NCI-H345 treated with DMSO at 0.1 percent for 48 hours (cell line): ENCODE measurements around the gene RUSC1.
A peak's percentile ranks its signal among the peaks of the same experiment; 100 is the strongest.

Experiments used
- DNase-seq: peaks from one replicate; lab custom pipeline; 2025; ENCODE audit not compliant: unreplicated experiment; lab: John Stamatoyannopoulos, UW

RUSC1 gene

GRCh38 chr1:155294520-155295182 is 26.0 kb upstream of the RUSC1 start:
- no peak for DNase-seq

GRCh38 chr1:155295183-155295941 is 25.3 kb upstream of the RUSC1 start:
- DNase-seq, result no peak

- DNase-seq, result no peak
Observed at GRCh38 chr1:155295942-155296267, 24.8 kb upstream of the RUSC1 start.

GRCh38 chr1:155296661-155297060 is 24.0 kb upstream of the RUSC1 start:
- DNase-seq, result no peak

GRCh38 chr1:155297384-155297783 is 23.3 kb upstream of the RUSC1 start:
- no peak for DNase-seq

- no peak for DNase-seq
Observed at GRCh38 chr1:155300024-155300423, 20.7 kb upstream of the RUSC1 start.

- DNase-seq, result no peak
Observed at GRCh38 chr1:155300553-155301329, 20.0 kb upstream of the RUSC1 start.

GRCh38 chr1:155301342-155301841 is 19.3 kb upstream of the RUSC1 start, which contains the start of gene PKLR:
Gene PKLR, minus strand, starts transcription at chr1:155301438. Its CDS starts 43 bp downstream, at chr1:155301395.
- no peak for DNase-seq

GRCh38 chr1:155304558-155305063 is 16.1 kb upstream of the RUSC1 start:
- no peak for DNase-seq

GRCh38 chr1:155305881-155306391 is 14.8 kb upstream of the RUSC1 start:
- no peak for DNase-seq

- no peak for DNase-seq
Observed at GRCh38 chr1:155307247-155307740, 13.4 kb upstream of the RUSC1 start.

- DNase-seq, result peak; percentile 100
Observed at GRCh38 chr1:155308493-155309422, 11.9 kb upstream of the RUSC1 start, which contains the start of gene FDPS. Gene FDPS, plus strand, starts transcription at chr1:155308866. Its CDS starts 924 bp downstream, at chr1:155309790.

GRCh38 chr1:155309423-155310021 is 11.2 kb upstream of the RUSC1 start:
- DNase-seq, result no peak

GRCh38 chr1:155313261-155313660 is 7.4 kb upstream of the RUSC1 start:
- DNase-seq, result no peak

- no peak for DNase-seq
Observed at GRCh38 chr1:155316922-155317321, 3.8 kb upstream of the RUSC1 start.

- DNase-seq, result no peak
Observed at GRCh38 chr1:155318082-155318481, 2.6 kb upstream of the RUSC1 start.

GRCh38 chr1:155319536-155319935 is 1.2 kb upstream of the RUSC1 start:
- DNase-seq, result no peak

- DNase-seq, result no peak
Observed at GRCh38 chr1:155320252-155320651, 442 bp upstream of the RUSC1 start.
